EL (cell line): ENCODE measurements around the gene SUB1.
A peak's percentile ranks its signal among the peaks of the same experiment; 100 is the strongest.
"Not testable (repeated sequence)": the region's sequence is repeated elsewhere in the genome, so short reads cannot be mapped to it uniquely, and the experiment has no call there.

Source experiments
- DNase-seq: peaks from one replicate; pipeline ENCODE4 v3.0.0-alpha.2; 2016

The SUB1 gene

GRCh38 chr5:32585446-32586275 lies at the start of gene SUB1:
Gene SUB1 (plus strand): TSS chr5:32585557. CDS start chr5:32588513, 2,956 bp downstream.
- peak; percentile 94 for DNase-seq

- no peak for DNase-seq
Observed at GRCh38 chr5:32536246-32536645, 49.1 kb upstream of the SUB1 start.

GRCh38 chr5:32537437-32538029 lies 47.8 kb upstream of the SUB1 start:
- peak; percentile 80 for DNase-seq

GRCh38 chr5:32538031-32538547 lies 47.3 kb upstream of the SUB1 start:
- no peak for DNase-seq

GRCh38 chr5:32539981-32540845 lies 45.1 kb upstream of the SUB1 start:
- DNase-seq, result no peak

GRCh38 chr5:32541241-32541640 lies 44.1 kb upstream of the SUB1 start:
- peak; percentile 22 for DNase-seq

GRCh38 chr5:32542216-32543059 lies 42.9 kb upstream of the SUB1 start:
- peak; percentile 58 for DNase-seq

- peak; percentile 59 for DNase-seq
Observed at GRCh38 chr5:32543291-32543690, 42.1 kb upstream of the SUB1 start.

GRCh38 chr5:32545102-32545800 lies 40.1 kb upstream of the SUB1 start:
- DNase-seq, result no peak

- DNase-seq, result no peak
Observed at GRCh38 chr5:32551194-32551593, 34.2 kb upstream of the SUB1 start.

GRCh38 chr5:32551865-32552264 lies 33.5 kb upstream of the SUB1 start:
- DNase-seq, result no peak

GRCh38 chr5:32552491-32552890 lies 32.9 kb upstream of the SUB1 start:
- not testable (repeated sequence) for DNase-seq

GRCh38 chr5:32552936-32553335 lies 32.4 kb upstream of the SUB1 start:
- no peak for DNase-seq

- DNase-seq, result not testable (repeated sequence)
Observed at GRCh38 chr5:32554181-32554780, 31.1 kb upstream of the SUB1 start.

- DNase-seq, result not testable (repeated sequence)
Observed at GRCh38 chr5:32556543-32556942, 28.8 kb upstream of the SUB1 start.

- DNase-seq, result no peak
Observed at GRCh38 chr5:32559411-32559810, 25.9 kb upstream of the SUB1 start.

- DNase-seq, result no peak
Observed at GRCh38 chr5:32559921-32560320, 25.4 kb upstream of the SUB1 start.

- DNase-seq, result no peak
Observed at GRCh38 chr5:32562056-32562455, 23.3 kb upstream of the SUB1 start.

GRCh38 chr5:32562843-32563242 lies 22.5 kb upstream of the SUB1 start:
- no peak for DNase-seq

GRCh38 chr5:32563614-32564013 lies 21.7 kb upstream of the SUB1 start:
- no peak for DNase-seq

- DNase-seq, result no peak
Observed at GRCh38 chr5:32565145-32565544, 20.2 kb upstream of the SUB1 start.
